GM10248 (cell line): Measurements from ENCODE around the gene RRM2.
"Not testable (repeated sequence)": the region's sequence is repeated elsewhere in the genome, so short reads cannot be mapped to it uniquely, and the experiment has no call there.

Experiments
- CTCF ChIA-PET: fragments of 300-600 bp; sonication (Branson Sonifier 250); formaldehyde crosslinking; extraction: SDS; loops from one replicate; lab custom pipeline; 2021; ENCODE audit warnings: antibody characterized with exemption; lab: Yijun Ruan, JAX
- POLR2A ChIA-PET: fragments of 350-650 bp; sonication (Branson Sonifier 250); formaldehyde crosslinking; extraction: SDS; loops from one replicate; lab custom pipeline; 2020; ENCODE audit warnings: antibody characterized with exemption; lab: Yijun Ruan, JAX
- DNase-seq: peaks from one replicate; pipeline ENCODE4 v3.0.0; 2012; ENCODE audit errors: extremely low spot score
- TF ChIP-seq, protein P1 (sequence below): IDR thresholded peaks from 2 replicates; pipeline ENCODE4 v1.5.1; 2012; ENCODE audit warnings: mild to moderate bottlenecking, low read depth; ENCODE audit errors: extremely low read depth, missing control alignments, control extremely low read depth

The RRM2 gene

DNA sequence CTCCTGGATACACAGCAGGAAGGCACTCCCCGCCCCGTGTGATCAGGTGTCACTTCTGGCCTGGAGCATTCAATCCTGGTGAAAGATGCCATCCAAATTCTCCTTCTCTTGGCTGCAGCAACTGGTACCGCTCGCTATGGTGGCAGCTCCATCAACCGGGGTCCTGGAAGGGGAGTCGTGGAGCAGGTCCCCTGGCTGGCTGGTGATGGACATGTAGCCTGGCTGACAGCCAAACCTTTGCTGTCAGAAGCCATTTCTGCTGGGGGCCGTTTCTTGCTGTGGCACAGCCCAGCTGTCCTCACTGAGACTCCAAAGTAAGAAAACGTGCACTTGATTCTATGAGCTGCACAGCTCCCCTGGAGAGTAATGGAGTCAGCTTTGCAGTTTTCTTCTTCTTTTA, 35.2 kb upstream of the RRM2 start:
- TF ChIP-seq, protein P1, sequence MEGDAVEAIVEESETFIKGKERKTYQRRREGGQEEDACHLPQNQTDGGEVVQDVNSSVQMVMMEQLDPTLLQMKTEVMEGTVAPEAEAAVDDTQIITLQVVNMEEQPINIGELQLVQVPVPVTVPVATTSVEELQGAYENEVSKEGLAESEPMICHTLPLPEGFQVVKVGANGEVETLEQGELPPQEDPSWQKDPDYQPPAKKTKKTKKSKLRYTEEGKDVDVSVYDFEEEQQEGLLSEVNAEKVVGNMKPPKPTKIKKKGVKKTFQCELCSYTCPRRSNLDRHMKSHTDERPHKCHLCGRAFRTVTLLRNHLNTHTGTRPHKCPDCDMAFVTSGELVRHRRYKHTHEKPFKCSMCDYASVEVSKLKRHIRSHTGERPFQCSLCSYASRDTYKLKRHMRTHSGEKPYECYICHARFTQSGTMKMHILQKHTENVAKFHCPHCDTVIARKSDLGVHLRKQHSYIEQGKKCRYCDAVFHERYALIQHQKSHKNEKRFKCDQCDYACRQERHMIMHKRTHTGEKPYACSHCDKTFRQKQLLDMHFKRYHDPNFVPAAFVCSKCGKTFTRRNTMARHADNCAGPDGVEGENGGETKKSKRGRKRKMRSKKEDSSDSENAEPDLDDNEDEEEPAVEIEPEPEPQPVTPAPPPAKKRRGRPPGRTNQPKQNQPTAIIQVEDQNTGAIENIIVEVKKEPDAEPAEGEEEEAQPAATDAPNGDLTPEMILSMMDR = no peak
- POLR2A ChIA-PET = no interaction called here
- CTCF ChIA-PET = interaction anchor here (1.2 to 21.6 kb wide), 4 partner anchors 9 to 348 kb away, joined by 3 to 390 read pairs (median 9); partner anchors contain the start of gene CYS1
- no peak for DNase-seq

DNA sequence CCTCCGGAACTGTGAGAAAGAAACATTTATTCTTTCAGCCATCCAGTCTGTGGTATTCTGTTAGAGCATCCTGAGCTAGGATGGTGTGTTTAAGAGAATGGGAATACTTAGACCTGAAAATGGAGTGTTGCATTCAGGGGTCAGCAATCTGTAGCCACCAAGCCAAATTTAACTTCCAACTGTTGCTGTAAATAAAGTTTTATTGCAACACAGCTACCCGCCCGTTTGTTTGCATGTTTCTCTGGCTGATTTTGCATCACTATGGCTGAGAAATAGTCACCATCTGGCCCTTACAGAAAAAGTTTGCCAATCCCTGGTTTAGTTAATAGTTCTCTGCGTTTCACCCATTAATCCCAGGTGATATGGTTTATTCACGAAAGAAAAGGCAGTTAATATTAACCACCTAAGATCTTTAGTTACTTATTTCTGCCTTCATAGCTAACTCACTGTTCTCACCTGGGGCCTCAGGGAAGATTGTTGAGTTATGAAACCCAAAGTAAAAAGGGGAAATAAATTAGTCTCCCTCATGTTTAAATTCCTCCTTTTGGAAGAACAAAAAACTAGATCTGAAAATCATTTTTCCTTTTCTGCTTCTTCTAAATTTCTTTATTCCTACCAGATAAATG, 32.9 kb upstream of the RRM2 start:
- TF ChIP-seq, protein P1 = no peak
- DNase-seq = no peak
- ChIA-PET CTCF (interaction anchor here (1.2 to 21.6 kb wide), 5 partner anchors 8 to 320 kb away, joined by 4 to 390 read pairs (median 5); partner anchors contain the start of gene CYS1), POLR2A (no interaction called here)

DNA sequence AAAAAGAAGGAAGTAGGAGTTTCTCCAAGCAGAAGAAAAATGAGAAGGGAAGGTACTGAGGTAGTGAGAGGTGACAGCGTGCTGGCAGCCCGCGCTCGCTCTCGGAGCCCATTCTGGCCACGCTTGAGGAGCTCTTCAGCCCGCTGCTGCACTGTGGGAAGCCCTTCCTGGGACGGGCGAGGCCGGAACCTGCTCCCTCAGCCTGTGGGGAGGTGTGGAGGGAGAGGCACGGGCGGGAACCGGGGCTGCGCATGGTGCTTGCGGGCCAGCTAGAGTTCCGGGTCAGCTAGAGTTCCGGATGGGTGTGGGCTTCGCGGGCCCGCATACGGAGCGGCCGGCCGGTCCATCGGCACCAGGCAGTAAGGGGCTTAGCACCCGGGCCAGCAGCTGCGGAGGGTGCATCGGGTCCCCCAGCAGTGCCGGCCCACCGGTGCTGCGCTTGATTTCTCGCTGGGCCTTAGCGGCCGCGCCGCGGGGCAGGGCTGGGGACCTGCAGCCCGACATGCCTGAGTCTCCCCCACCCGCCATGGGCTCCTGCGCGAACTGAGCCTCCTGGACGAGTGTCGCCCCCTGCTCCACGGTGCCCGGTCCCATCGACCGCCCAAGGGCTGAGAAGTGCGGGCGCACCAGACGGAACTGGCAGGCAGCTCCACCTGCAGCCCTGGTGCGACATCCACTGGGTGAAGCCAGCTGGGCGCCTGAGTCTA, 31.2 kb upstream of the RRM2 start:
- no peak for DNase-seq
- ChIA-PET CTCF (interaction anchor here (1.0 to 21.6 kb wide), 8 partner anchors 11 to 344 kb away, joined by 4 to 390 read pairs (median 6); partner anchors contain the start of gene CYS1), POLR2A (no interaction called here)
- TF ChIP-seq, protein P1 = peak; percentile 14

DNA sequence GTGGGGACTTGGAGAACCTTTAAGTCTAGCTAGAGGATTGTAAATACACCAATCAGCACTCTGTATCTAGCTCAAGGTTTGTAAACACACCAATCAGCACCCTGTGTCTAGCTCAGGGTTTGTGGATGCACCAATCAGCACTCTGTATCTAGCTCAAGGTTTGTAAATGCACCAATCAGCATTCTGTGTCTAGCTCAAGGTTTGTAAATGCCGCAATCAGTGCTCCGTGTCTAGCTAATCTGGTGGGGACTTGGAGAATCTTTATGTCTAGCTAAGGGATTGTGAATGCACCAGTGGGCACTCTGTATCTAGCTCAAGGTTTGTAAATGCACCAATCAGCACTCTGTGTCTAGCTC, 30.7 kb upstream of the RRM2 start:
- DNase-seq, POLR2A ChIA-PET: not testable (repeated sequence)
- CTCF ChIA-PET = interaction anchor here (1.0 to 21.6 kb wide), 9 partner anchors 10 to 343 kb away, joined by 3 to 390 read pairs (median 4); partner anchors contain the start of gene CYS1

DNA sequence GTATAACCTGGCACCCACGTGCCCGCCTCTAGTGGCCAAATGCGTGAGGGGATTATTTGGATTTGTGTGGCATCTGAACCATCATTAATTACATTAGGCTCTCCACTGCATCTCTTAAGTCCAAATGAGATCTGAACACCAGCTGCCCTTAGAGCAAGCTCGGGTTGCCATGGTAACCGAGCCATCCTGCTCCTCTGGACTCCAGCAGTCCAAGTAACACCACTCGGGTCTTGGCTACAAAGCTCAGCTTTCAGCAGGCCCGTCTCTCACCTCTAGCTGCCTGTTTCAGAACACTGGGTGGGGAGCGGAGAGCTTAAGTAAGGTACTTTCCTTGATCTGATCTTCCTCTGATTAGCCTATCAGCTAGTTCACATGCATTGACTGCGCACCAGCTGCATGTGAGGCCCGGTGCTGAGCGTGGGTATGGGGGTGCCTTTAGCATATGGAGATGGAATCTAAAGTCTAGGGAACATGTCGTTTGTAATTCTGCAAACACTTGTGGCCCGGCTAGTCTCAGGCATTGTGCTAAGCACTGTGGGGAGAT, 28.2 kb upstream of the RRM2 start:
- ChIA-PET POLR2A (no interaction called here), CTCF (interaction anchor here (0.9 to 21.6 kb wide), 6 partner anchors 20 to 341 kb away, joined by 3 to 390 read pairs (median 3); partner anchors contain the start of gene CYS1)
- no peak for DNase-seq
- TF ChIP-seq, protein P1 = no peak

DNA sequence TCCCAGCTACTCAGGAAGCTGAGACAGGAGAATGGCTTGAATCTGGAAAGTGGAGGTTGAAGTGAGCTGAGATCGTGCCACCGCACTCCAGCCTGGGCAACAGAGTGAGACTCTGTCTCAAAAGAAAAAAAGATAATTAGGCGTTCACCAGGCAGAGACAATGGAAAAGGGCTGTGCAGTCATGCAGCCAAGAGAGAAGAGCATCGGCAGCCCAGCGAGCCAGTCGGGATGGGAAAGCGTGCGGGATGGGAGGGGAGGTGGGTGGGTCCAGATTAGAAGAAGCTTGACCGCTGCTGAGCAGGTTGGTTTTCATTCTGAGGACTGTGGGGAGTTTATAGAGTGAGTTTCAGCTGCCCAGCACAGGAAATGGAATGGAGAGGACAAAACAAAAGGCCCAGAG, 27.4 kb upstream of the RRM2 start:
- no peak for DNase-seq
- ChIA-PET POLR2A (no interaction called here), CTCF (interaction anchor here (1.0 to 21.6 kb wide), 9 partner anchors 8 to 340 kb away, joined by 3 to 390 read pairs (median 14); partner anchors contain the start of gene CYS1)
- TF ChIP-seq, protein P1 = no peak
